Tibial nerve (tissue), 4 donors: ENCODE measurements around the gene IQSEC1.

Experiments used
- CTCF ChIP-seq, 5 experiments: fragments of 200-600 bp in 3 of 5; fragments of 450-650 bp in 2 of 5; sonication (generic) in 3 of 5; IDR thresholded peaks; one replicate each; pipeline ENCODE4 v1.5.1; 2016 to 2019; ENCODE audit warnings: antibody characterized with exemption in 5 of 5, mild to moderate bottlenecking in 3 of 5, moderate library complexity in 2 of 5
- EP300 ChIP-seq, 2 donors: sonication (generic); formaldehyde crosslinking; IDR thresholded peaks; one replicate each; pipeline ENCODE4 v1.6.1; 2017; ENCODE audit warnings: antibody characterized with exemption in 2 of 2, mild to moderate bottlenecking in 1 of 2
- POLR2A ChIP-seq, 2 donors: fragments of 450-650 bp; IDR thresholded peaks; one replicate each; pipeline ENCODE4 v1.6.1; 2017; ENCODE audit warnings: antibody characterized with exemption in 2 of 2, mild to moderate bottlenecking in 2 of 2, moderate library complexity in 2 of 2

- TF ChIP-seq CTCF (IDR thresholded peaks at IDR 0.05) (no peak), POLR2A (IDR thresholded peaks at IDR 0.05) (no peak), EP300 (IDR thresholded peaks at IDR 0.05) (no peak)
Measured at GRCh38 chr3:12948891-12949711, 124.1 kb downstream of the IQSEC1 start.
